K562 treated with DMSO at 1 percent for 24 hours (cell line): Measurements from ENCODE around the gene NUDT12. TPM values are rescaled to one million over a fixed set of nuclear protein-coding genes. Genes with fewer than 3 reads are reported as not detected.

Experiments used
- total RNA-seq: library from RNA; unstranded; fragments of 300-600 nt; gene quantifications from 2 replicates; pipeline ENCODE4 v1.2.3, GENCODE V29; 2022; ENCODE audit warnings: low read depth; ENCODE audit not compliant: insufficient read depth

Gene NUDT12
- total RNA-seq: 2.9 and 3.2 TPM in 2 replicates

DNA sequence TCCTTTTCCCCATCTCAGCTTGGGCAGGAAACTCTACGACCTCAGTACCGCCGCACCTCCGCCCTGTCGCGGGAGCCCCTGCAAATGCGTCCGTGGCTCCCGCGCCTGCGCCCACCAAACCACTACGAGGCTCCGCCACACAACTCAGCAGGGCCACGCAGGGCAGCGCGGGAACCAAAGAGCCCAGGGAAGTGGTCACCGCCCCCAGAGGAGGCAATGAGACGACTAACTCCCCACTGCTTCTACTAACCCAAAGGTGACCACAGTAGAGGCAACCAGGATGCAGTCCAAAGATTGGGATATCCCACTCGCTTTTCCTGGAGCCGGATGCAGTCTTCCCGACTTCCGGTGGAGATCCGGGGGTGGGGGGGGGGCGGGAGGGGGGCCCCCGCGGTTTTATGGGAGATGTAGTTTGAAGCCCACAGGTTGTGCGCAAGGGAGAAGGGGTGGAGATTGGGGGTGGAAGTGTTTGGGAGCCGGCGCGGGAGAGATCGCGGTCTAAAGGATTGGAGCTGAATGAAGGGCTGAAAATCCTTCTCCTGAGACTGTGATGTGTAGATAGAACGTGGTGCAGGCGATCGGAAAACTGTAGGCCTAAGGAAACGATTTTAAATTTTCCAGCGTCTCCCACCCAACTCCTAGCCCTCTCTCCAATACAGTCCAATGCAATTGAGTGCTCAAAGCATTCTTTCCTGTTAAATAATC lies at the start of gene NUDT12:
NUDT12 (minus strand) TSS at position 337 of the 705 bp plus-strand sequence. CDS start 2,541 bp downstream, outside the sequence.

